Vagina (tissue), 2 donors: ENCODE results near the gene ZSCAN18.

ENCODE experiments used
- POLR2A ChIP-seq, 2 donors: fragments of 450-650 bp; IDR thresholded peaks; one replicate each; pipeline ENCODE4 v1.6.1; 2017; ENCODE audit warnings: antibody characterized with exemption in 2 of 2, mild to moderate bottlenecking in 2 of 2, moderate library complexity in 2 of 2
- TF ChIP-seq, protein P1 (sequence below), 3 experiments: fragments of 450-650 bp in 2 of 3; fragments of 200-600 bp in 1 of 3; sonication (generic) in 1 of 3; IDR thresholded peaks; one replicate each; pipeline ENCODE4 v1.5.1; 2017 to 2019; ENCODE audit warnings: antibody characterized with exemption in 3 of 3, mild to moderate bottlenecking in 2 of 3, moderate library complexity in 2 of 3

DNA sequence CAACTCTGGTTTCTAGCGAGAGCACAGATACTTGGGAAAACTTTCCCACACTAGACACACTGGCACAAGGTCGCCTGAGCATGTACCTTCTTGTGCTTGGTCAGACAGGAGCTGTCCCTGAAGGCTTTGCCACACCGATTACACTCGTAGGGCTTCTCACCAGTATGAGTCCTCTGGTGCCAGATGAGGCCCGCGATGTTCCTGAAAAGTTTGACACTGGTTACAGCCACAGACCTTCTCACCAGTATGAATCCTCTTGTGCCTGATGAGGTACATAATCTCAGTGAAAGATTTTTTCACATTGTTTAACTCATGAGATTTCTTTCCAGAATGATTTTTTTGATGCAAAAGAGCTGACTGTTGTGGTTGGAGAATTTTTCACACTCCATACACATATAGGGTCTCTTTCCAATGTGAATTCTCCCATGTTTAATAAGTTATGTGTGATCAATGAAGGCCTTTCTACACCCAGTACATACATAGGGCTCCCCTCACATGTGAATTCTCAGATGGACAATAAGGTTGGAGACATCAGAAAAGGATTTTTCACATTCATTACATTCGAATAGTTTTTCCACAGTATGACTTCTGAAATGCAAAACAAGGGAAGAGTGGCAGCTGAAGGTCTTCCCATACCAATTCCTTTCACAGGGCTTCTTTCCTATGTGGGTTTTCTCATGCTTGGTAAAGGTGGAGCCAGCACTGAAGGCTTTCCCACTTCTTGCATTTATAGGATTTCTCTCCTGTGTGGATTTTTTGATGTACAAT lies 9.9 kb upstream of the ZSCAN18 start:
- TF ChIP-seq, protein P1, sequence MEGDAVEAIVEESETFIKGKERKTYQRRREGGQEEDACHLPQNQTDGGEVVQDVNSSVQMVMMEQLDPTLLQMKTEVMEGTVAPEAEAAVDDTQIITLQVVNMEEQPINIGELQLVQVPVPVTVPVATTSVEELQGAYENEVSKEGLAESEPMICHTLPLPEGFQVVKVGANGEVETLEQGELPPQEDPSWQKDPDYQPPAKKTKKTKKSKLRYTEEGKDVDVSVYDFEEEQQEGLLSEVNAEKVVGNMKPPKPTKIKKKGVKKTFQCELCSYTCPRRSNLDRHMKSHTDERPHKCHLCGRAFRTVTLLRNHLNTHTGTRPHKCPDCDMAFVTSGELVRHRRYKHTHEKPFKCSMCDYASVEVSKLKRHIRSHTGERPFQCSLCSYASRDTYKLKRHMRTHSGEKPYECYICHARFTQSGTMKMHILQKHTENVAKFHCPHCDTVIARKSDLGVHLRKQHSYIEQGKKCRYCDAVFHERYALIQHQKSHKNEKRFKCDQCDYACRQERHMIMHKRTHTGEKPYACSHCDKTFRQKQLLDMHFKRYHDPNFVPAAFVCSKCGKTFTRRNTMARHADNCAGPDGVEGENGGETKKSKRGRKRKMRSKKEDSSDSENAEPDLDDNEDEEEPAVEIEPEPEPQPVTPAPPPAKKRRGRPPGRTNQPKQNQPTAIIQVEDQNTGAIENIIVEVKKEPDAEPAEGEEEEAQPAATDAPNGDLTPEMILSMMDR (IDR thresholded peaks at IDR 0.05): no peak
- TF ChIP-seq POLR2A (IDR thresholded peaks at IDR 0.05): no peak
